Osteocyte (in vitro differentiated cells): Measurements from ENCODE around the gene MOCOS. TPM values are rescaled to one million over a fixed set of nuclear protein-coding genes. Genes with fewer than 3 reads are reported as not detected.
A peak's percentile ranks its signal among the peaks of the same experiment; 100 is the strongest.
"Not testable (repeated sequence)": the region's sequence is repeated elsewhere in the genome, so short reads cannot be mapped to it uniquely, and the experiment has no call there.

ENCODE experiments used
- DNase-seq: peaks from one replicate; pipeline ENCODE4 v3.0.0; 2021; ENCODE audit warnings: mixed read lengths; ENCODE audit not compliant: unreplicated experiment; ENCODE audit errors: extremely low spot score
- H3K27ac Mint-ChIP-seq: one replicate; pipeline ENCODE4 v1.8.0; 2021; ENCODE audit warnings: mild to moderate bottlenecking, mixed read lengths; ENCODE audit not compliant: unreplicated experiment
- H3K27me3 Mint-ChIP-seq: one replicate; pipeline ENCODE4 v1.8.0; 2021; ENCODE audit warnings: mixed read lengths; ENCODE audit not compliant: unreplicated experiment
- H3K36me3 Mint-ChIP-seq: one replicate; pipeline ENCODE4 v1.8.0; 2021; ENCODE audit warnings: mixed read lengths; ENCODE audit not compliant: unreplicated experiment
- H3K4me1 Mint-ChIP-seq: one replicate; pipeline ENCODE4 v1.8.0; 2021; ENCODE audit warnings: mixed read lengths; ENCODE audit not compliant: unreplicated experiment
- H3K4me3 Mint-ChIP-seq: one replicate; pipeline ENCODE4 v1.8.0; 2021; ENCODE audit warnings: mild to moderate bottlenecking, moderate library complexity, mixed read lengths; ENCODE audit not compliant: unreplicated experiment
- H3K9me3 Mint-ChIP-seq: one replicate; pipeline ENCODE4 v1.8.0; 2021; ENCODE audit warnings: mixed read lengths; ENCODE audit not compliant: unreplicated experiment
- total RNA-seq: library from RNA; stranded (reverse); gene quantifications from 2 replicates; pipeline ENCODE4 v1.2.1, GENCODE V29; 2021
- TF ChIP-seq, protein P1 (sequence below): fragments of 200-600 bp; sonication (generic); IDR thresholded peaks from 2 replicates; pipeline ENCODE4 v1.5.0; 2021; ENCODE audit warnings: antibody characterized with exemption, mild to moderate bottlenecking, moderate library complexity

Gene MOCOS
- total RNA-seq, 1 donor from 2014 or later, result 5.2 TPM

DNA sequence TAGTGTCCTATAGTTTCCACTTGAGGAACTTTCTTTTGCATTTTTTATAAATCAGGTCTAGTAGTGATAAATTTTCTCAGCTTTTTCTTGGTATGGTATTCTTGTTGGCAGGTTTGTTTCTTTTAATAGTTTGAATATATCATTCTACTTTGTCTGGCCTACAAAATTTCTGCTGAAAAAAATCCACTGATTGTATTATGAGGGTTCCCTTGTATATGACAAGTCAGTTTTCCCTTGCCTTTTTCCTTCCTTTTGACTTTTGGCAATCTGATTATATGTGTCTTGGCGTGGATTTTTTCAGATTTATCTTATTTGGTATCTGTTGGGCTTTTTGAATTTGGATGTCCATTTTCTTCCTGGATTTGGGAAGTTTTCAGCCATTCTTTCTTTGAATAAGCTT, 41.9 kb downstream of the MOCOS start:
- H3K9me3 Mint-ChIP-seq, result peaks cover 37% of the 10 kb centered on the region
- H3K4me1 Mint-ChIP-seq, result no peaks in the 10 kb centered on the region
- no peaks in the 10 kb centered on the region for H3K27me3 Mint-ChIP-seq
- peaks cover 37% of the 10 kb centered on the region for H3K36me3 Mint-ChIP-seq
- TF ChIP-seq, protein P1, sequence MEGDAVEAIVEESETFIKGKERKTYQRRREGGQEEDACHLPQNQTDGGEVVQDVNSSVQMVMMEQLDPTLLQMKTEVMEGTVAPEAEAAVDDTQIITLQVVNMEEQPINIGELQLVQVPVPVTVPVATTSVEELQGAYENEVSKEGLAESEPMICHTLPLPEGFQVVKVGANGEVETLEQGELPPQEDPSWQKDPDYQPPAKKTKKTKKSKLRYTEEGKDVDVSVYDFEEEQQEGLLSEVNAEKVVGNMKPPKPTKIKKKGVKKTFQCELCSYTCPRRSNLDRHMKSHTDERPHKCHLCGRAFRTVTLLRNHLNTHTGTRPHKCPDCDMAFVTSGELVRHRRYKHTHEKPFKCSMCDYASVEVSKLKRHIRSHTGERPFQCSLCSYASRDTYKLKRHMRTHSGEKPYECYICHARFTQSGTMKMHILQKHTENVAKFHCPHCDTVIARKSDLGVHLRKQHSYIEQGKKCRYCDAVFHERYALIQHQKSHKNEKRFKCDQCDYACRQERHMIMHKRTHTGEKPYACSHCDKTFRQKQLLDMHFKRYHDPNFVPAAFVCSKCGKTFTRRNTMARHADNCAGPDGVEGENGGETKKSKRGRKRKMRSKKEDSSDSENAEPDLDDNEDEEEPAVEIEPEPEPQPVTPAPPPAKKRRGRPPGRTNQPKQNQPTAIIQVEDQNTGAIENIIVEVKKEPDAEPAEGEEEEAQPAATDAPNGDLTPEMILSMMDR, result no peak
- no peak overlapping the region for H3K27ac Mint-ChIP-seq
- H3K4me3 Mint-ChIP-seq, result no peak overlapping the region
- no peak for DNase-seq

DNA sequence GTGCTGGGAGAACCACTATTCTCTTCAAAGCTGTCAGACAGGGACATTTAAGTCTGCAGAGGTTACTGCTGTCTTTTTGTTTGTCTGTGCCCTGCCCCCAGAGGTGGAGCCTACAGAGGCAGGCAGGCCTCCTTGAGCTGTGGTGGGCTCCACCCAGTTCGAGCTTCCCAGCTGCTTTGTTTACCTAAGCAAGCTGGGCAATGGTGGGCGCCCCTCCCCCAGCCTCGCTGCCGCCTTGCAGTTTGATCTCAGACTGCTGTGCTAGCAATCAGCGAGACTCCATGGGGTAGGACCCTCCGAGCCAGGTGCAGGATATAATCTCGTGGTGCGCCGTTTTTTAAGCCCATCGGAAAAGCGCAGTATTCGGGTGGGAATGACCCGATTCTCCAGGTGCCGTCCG, 53.2 kb downstream of the MOCOS start:
- H3K36me3 Mint-ChIP-seq, result peaks cover 13% of the 10 kb centered on the region

DNA sequence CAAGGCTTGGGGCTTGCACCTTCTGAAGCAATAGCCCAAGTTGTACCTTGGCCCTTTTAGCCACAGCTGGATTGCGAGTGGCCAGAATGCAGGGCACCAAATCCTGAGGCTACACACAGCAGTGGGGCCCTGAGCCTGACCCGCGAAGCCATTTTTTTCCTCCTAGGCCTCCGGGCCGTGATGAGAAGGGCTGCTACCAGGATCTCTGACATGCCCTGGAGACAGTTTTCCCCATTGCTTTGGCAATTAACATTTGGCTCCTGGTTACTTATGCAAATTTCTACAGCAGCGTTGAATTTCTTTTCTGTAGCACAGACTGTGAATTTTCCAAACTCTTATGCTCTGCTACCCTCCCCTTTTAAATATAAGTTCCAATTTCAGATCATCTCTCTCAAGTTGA, 54.5 kb downstream of the MOCOS start:
- no peak overlapping the region for H3K4me3 Mint-ChIP-seq
- H3K27ac Mint-ChIP-seq, result no peak overlapping the region
- no peaks in the 10 kb centered on the region for H3K27me3 Mint-ChIP-seq
- peaks cover 19% of the 10 kb centered on the region for H3K36me3 Mint-ChIP-seq
- H3K9me3 Mint-ChIP-seq, result peaks cover 16% of the 10 kb centered on the region
- peaks cover 9% of the 10 kb centered on the region for H3K4me1 Mint-ChIP-seq
- TF ChIP-seq, protein P1, result no peak
- DNase-seq, result no peak

More for the DNA sequence above, 53.2 kb downstream of the MOCOS start:
- not testable (repeated sequence) for H3K4me1 Mint-ChIP-seq, H3K27me3 Mint-ChIP-seq, H3K4me3 Mint-ChIP-seq, DNase-seq, H3K27ac Mint-ChIP-seq
- H3K9me3 Mint-ChIP-seq, result peaks cover 12% of the 10 kb centered on the region

DNA sequence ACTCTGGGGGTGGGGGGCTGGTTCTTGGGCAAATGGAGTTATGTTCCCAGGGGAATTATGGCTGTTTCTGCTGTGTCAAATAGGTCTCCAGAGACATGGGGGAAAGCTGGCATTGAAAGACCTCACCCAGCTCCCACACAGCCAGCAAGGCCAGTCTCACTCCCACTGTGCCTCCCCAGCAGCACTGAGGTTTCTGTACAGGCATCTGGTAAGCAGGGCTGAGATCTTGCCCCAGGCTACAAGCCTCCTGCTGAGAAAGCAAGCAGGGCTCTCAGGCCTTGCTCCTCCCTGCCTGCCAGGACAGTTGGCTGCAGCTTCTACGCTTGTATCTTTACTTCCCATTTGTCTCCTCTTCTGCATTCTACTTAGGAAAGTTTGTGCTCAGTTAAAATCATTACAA, 59.7 kb downstream of the MOCOS start:
- TF ChIP-seq, protein P1, result no peak

DNA sequence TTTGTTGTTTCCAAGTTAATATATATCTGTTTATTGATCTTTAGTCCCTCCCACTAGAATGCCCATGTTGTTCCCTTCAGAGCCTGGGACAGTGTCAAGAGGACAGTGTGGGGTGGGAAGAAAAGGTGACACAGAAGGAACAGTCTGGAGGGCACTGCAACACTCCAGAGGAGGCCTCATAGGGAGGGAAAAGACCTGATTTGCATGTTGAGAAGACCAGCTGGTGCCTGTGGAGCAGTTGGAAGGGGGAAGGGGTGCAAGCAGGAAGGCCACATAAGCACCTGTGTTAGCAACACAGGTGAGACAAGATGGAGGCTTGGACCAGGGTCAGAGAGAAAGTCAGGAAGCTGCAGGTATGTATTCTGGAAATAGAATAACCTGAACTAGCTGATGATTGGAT, 62.1 kb downstream of the MOCOS start:
- Mint-ChIP-seq H3K27ac (no peak overlapping the region), H3K27me3 (no peaks in the 10 kb centered on the region), H3K4me3 (no peak overlapping the region), H3K4me1 (peaks cover 37% of the 10 kb centered on the region), H3K9me3 (peaks cover 17% of the 10 kb centered on the region), H3K36me3 (peaks cover 19% of the 10 kb centered on the region)
- DNase-seq, result no peak
- TF ChIP-seq, protein P1, result no peak

More for the DNA sequence above, 59.7 kb downstream of the MOCOS start:
- Mint-ChIP-seq H3K27me3 (no peaks in the 10 kb centered on the region), H3K27ac (peak overlapping the region; percentile 75), H3K36me3 (peaks cover 28% of the 10 kb centered on the region), H3K9me3 (peaks cover 22% of the 10 kb centered on the region), H3K4me1 (peaks cover 25% of the 10 kb centered on the region), H3K4me3 (peak overlapping the region; percentile 8)
- DNase-seq, result peak; percentile 92

DNA sequence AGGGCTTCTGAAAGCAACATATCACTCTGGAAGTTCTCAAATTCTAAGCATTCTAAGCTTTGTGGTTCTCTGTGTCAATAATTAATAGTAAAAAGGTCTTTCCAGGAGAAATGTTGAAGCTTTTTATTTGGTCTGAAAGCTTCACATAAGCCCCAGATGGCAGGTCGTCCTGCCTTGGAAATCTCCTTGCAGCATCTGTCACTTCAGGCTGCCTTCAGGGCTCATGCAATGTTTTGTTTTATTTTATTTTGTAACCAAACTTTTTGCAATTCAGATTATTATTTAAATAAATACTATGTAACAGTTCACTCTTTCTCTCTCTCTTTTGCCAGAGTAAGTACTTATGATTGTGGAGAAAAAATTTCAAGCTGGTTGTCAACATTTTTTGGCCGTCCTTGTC, 63.5 kb downstream of the MOCOS start:
- Mint-ChIP-seq H3K36me3 (peaks cover 12% of the 10 kb centered on the region), H3K4me3 (no peak overlapping the region), H3K9me3 (peaks cover 7% of the 10 kb centered on the region), H3K4me1 (peaks cover 40% of the 10 kb centered on the region), H3K27me3 (no peaks in the 10 kb centered on the region), H3K27ac (no peak overlapping the region)
- TF ChIP-seq, protein P1, result no peak
- DNase-seq, result no peak
